Neutrophil (primary cell): ENCODE data around the gene SRSF12.
A peak's percentile ranks its signal among the peaks of the same experiment; 100 is the strongest.
"Not testable (repeated sequence)": the region's sequence is repeated elsewhere in the genome, so short reads cannot be mapped to it uniquely, and the experiment has no call there.

Experiments used
- H3K27ac ChIP-seq: fragments of 200-600 bp; sonication (generic); 2 replicates; pipeline ENCODE4 v1.5.1; 2016; ENCODE audit warnings: mild to moderate bottlenecking, moderate library complexity
- H3K27me3 ChIP-seq: fragments of 200-600 bp; sonication (generic); 2 replicates; pipeline ENCODE4 v1.6.0; 2016; ENCODE audit warnings: mild to moderate bottlenecking
- H3K36me3 ChIP-seq: fragments of 200-600 bp; sonication (generic); 2 replicates; pipeline ENCODE4 v1.5.1; 2017
- H3K4me1 ChIP-seq, 2 experiments: fragments of 200-600 bp in 1 of 2; sonication (generic) in 1 of 2; 1 replicate in 1 of 2; 2 replicates in 1 of 2; pipeline versions ENCODE4 v1.5.1 to v1.6.1; 2013 to 2016; ENCODE audit warnings: low read depth in 1 of 2, low read length in 1 of 2, mild to moderate bottlenecking in 1 of 2, moderate library complexity in 1 of 2; ENCODE audit not compliant: control insufficient read depth in 1 of 2, insufficient read depth in 1 of 2
- H3K4me3 ChIP-seq, 2 experiments: fragments of 200-600 bp in 1 of 2; sonication (generic) in 1 of 2; 1 replicate in 1 of 2; 2 replicates in 1 of 2; pipeline ENCODE4 v1.5.1; 2013 to 2016; ENCODE audit warnings: low read depth in 1 of 2, low read length in 1 of 2, mild to moderate bottlenecking in 1 of 2, moderate library complexity in 1 of 2
- H3K9me3 ChIP-seq: fragments of 200-600 bp; sonication (generic); 2 replicates; pipeline ENCODE4 v1.5.1; 2016
- CTCF ChIP-seq: fragments of 200-600 bp; sonication (generic); IDR thresholded peaks from 2 replicates; pipeline ENCODE4 v1.5.1; 2016; ENCODE audit warnings: antibody characterized with exemption

Gene SRSF12

GRCh38 chr6:89067796-89068195 lies 50.1 kb downstream of the SRSF12 start:
- Histone ChIP-seq H3K9me3 (no peaks in the 10 kb centered on the region), H3K4me1 (peaks cover 15 to 16% of the 10 kb centered on the region in 2 experiments), H3K36me3 (no peaks in the 10 kb centered on the region), H3K27ac (peak overlapping the region; percentile 29), H3K27me3 (no peaks in the 10 kb centered on the region), H3K4me3 (no peak overlapping the region)
- TF ChIP-seq CTCF = no peak

- H3K9me3 ChIP-seq = no peaks in the 10 kb centered on the region
- no peaks in the 10 kb centered on the region for H3K36me3 ChIP-seq
- peak overlapping the region; percentile 29 for H3K27ac ChIP-seq
- no peak for TF ChIP-seq CTCF
- no peaks in the 10 kb centered on the region for H3K27me3 ChIP-seq
- peaks cover 8 to 9% of the 10 kb centered on the region in 2 experiments for H3K4me1 ChIP-seq
- no peak overlapping the region for H3K4me3 ChIP-seq
Observed at GRCh38 chr6:89066940-89067646, 50.8 kb downstream of the SRSF12 start.

GRCh38 chr6:89066121-89066520 lies 51.8 kb downstream of the SRSF12 start:
- H3K4me3 ChIP-seq, H3K4me1 ChIP-seq, H3K27ac ChIP-seq, H3K27me3 ChIP-seq, H3K9me3 ChIP-seq, H3K36me3 ChIP-seq: not testable (repeated sequence)

- not testable (repeated sequence) for H3K27ac ChIP-seq, H3K9me3 ChIP-seq, H3K4me1 ChIP-seq, H3K27me3 ChIP-seq, H3K36me3 ChIP-seq, H3K4me3 ChIP-seq
Observed at GRCh38 chr6:89064931-89065330, 52.9 kb downstream of the SRSF12 start.

GRCh38 chr6:89063881-89064280 lies 54.0 kb downstream of the SRSF12 start:
- H3K27me3 ChIP-seq = no peaks in the 10 kb centered on the region
- H3K27ac ChIP-seq = no peak overlapping the region
- H3K9me3 ChIP-seq = no peaks in the 10 kb centered on the region
- no peak for TF ChIP-seq CTCF
- H3K4me3 ChIP-seq = no peak overlapping the region
- H3K4me1 ChIP-seq = peaks cover 6% of the 10 kb centered on the region in 2 experiments
- H3K36me3 ChIP-seq = no peaks in the 10 kb centered on the region

- no peak for TF ChIP-seq CTCF
- no peaks in the 10 kb centered on the region for H3K27me3 ChIP-seq
- H3K4me3 ChIP-seq = no peak overlapping the region
- no peaks in the 10 kb centered on the region for H3K4me1 ChIP-seq
- no peak overlapping the region for H3K27ac ChIP-seq
- no peaks in the 10 kb centered on the region for H3K36me3 ChIP-seq
- H3K9me3 ChIP-seq = no peaks in the 10 kb centered on the region
Observed at GRCh38 chr6:89059227-89059626, 58.6 kb downstream of the SRSF12 start.
